Measurements from ENCODE around the gene PIK3R3.

- TF ChIP-seq CTCF (IDR thresholded peaks at IDR 0.05) (no peak), POLR2AphosphoS5 (IDR thresholded peaks at IDR 0.05) (no peak), POLR2A (IDR thresholded peaks at IDR 0.05) (no peak), EP300 (IDR thresholded peaks at IDR 0.05) (no peak)
These were observed 35.9 kb downstream of the PIK3R3 start for GRCh38 chr1:46096269-46097148.
